Tibial nerve (tissue), 4 donors: ENCODE measurements around the gene SPHK1.

Source experiments
- CTCF ChIP-seq, 5 experiments: fragments of 200-600 bp in 3 of 5; fragments of 450-650 bp in 2 of 5; sonication (generic) in 3 of 5; IDR thresholded peaks; one replicate each; pipeline ENCODE4 v1.5.1; 2016 to 2019; ENCODE audit warnings: antibody characterized with exemption in 5 of 5, mild to moderate bottlenecking in 3 of 5, moderate library complexity in 2 of 5
- EP300 ChIP-seq, 2 donors: sonication (generic); formaldehyde crosslinking; IDR thresholded peaks; one replicate each; pipeline ENCODE4 v1.6.1; 2017; ENCODE audit warnings: antibody characterized with exemption in 2 of 2, mild to moderate bottlenecking in 1 of 2
- POLR2A ChIP-seq, 2 donors: fragments of 450-650 bp; IDR thresholded peaks; one replicate each; pipeline ENCODE4 v1.6.1; 2017; ENCODE audit warnings: antibody characterized with exemption in 2 of 2, mild to moderate bottlenecking in 2 of 2, moderate library complexity in 2 of 2

GRCh38 chr17:76416899-76417298 lies 32.5 kb downstream of the SPHK1 start:
- TF ChIP-seq CTCF (IDR thresholded peaks at IDR 0.05) (no peak), POLR2A (IDR thresholded peaks at IDR 0.05) (no peak), EP300 (IDR thresholded peaks at IDR 0.05) (no peak)
